Astrocyte (in vitro differentiated cells and primary cell): Measurements from ENCODE around the gene FLOT2.

ENCODE experiments used
- CTCF ChIP-seq: IDR thresholded peaks from 2 replicates; pipeline ENCODE4 v1.5.1; 2011; ENCODE audit warnings: low read depth, mild to moderate bottlenecking, inconsistent platforms, low read length, moderate library complexity; ENCODE audit not compliant: insufficient read depth
- EZH2 ChIP-seq: IDR thresholded peaks from 2 replicates; pipeline ENCODE4 v1.6.1; 2012; ENCODE audit warnings: mild to moderate bottlenecking, low read length, inconsistent platforms; ENCODE audit not compliant: insufficient read depth

GRCh38 chr17:28885363-28885762 is 12.2 kb downstream of the FLOT2 start:
- TF ChIP-seq CTCF (no peak), EZH2 (no peak)
